ENCODE results near the gene CYS1.

Gene CYS1

GRCh38 chr2:10076988-10077527, 3.2 kb downstream of the CYS1 start:
- H3K9me2 ChIP-seq (ENCODE audit: low read depth, low read length), result no peaks in the 10 kb centered on the region
- H3F3A ChIP-seq (ENCODE audit: insufficient read depth, low read length), result no peaks in the 10 kb centered on the region
- no peak overlapping the region for H3K4me2 ChIP-seq (ENCODE audit: low read length)
- no peak overlapping the region for H3K27ac ChIP-seq (ENCODE audit: low read depth, low read length, poor library complexity, severe bottlenecking)
- no peak overlapping the region for H3K9ac ChIP-seq (ENCODE audit: low read length)
- H3K27me3 ChIP-seq (ENCODE audit: insufficient read depth, low read length), result peaks cover 14% of the 10 kb centered on the region
- H3K9me3 ChIP-seq (ENCODE audit: low read length), result no peaks in the 10 kb centered on the region
- no peak overlapping the region for H2AFZ ChIP-seq (ENCODE audit: low read length)
- H4K20me1 ChIP-seq (ENCODE audit: insufficient read depth, low read length), result no peaks in the 10 kb centered on the region
- no peaks in the 10 kb centered on the region for H3K36me3 ChIP-seq (ENCODE audit: insufficient read depth, low read length)
- TF ChIP-seq CTCF (IDR thresholded peaks at IDR 0.05; ENCODE audit: low read length) (no peak), EZH2 (IDR thresholded peaks at IDR 0.05; ENCODE audit: borderline replicate concordance, low read length) (no peak)
- no peaks in the 10 kb centered on the region for H3K79me2 ChIP-seq (ENCODE audit: insufficient read depth, low read length)
- H3K4me1 ChIP-seq (ENCODE audit: insufficient read depth, low read length, severe bottlenecking), result peaks cover 19% of the 10 kb centered on the region
- H3K4me3 ChIP-seq (ENCODE audit: low read depth, low read length, poor library complexity, severe bottlenecking), result no peak overlapping the region

DNA sequence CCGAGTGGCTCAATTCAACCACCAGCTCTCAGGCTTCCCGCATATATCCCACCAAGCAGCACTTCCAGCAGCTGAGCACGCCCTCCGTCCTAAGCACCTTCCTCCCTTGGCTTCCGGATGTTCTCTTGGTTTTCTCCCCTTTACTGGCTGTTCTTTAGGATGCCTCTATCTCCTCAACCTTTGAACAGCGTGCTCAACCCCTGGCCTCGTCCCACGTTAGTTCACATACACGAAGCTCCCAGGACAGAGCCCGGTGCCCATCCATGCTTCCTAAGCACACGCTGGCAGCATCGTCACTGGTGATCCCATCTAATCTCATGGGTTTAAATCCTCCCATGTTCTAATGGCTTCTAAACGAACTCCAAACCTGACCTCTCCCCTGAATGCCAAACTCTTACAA, 3.7 kb downstream of the CYS1 start:
- Histone ChIP-seq H3K27me3 (ENCODE audit: insufficient read depth, low read length) (peaks cover 14% of the 10 kb centered on the region), H3K36me3 (ENCODE audit: insufficient read depth, low read length) (no peaks in the 10 kb centered on the region), H3K9me2 (ENCODE audit: low read depth, low read length) (no peaks in the 10 kb centered on the region), H3K9me3 (ENCODE audit: low read length) (no peaks in the 10 kb centered on the region), H3K9ac (ENCODE audit: low read length) (no peak overlapping the region), H3K27ac (ENCODE audit: low read depth, low read length, poor library complexity, severe bottlenecking) (no peak overlapping the region), H2AFZ (ENCODE audit: low read length) (no peak overlapping the region), H3K4me2 (ENCODE audit: low read length) (no peak overlapping the region), H3F3A (ENCODE audit: insufficient read depth, low read length) (no peaks in the 10 kb centered on the region), H3K4me1 (ENCODE audit: insufficient read depth, low read length, severe bottlenecking) (peaks cover 13% of the 10 kb centered on the region), H4K20me1 (ENCODE audit: insufficient read depth, low read length) (no peaks in the 10 kb centered on the region), H3K79me2 (ENCODE audit: insufficient read depth, low read length) (no peaks in the 10 kb centered on the region), H3K4me3 (ENCODE audit: low read depth, low read length, poor library complexity, severe bottlenecking) (no peak overlapping the region)
- TF ChIP-seq CTCF (IDR thresholded peaks at IDR 0.05; ENCODE audit: low read length) (no peak), EZH2 (IDR thresholded peaks at IDR 0.05; ENCODE audit: borderline replicate concordance, low read length) (no peak)

GRCh38 chr2:10075571-10076209, 4.5 kb downstream of the CYS1 start:
- H3K27me3 ChIP-seq (ENCODE audit: insufficient read depth, low read length), result peaks cover 14% of the 10 kb centered on the region
- H3K9me2 ChIP-seq (ENCODE audit: low read depth, low read length), result no peaks in the 10 kb centered on the region
- TF ChIP-seq CTCF (IDR thresholded peaks at IDR 0.05; ENCODE audit: low read length), result no peak
- no peak for TF ChIP-seq EZH2 (IDR thresholded peaks at IDR 0.05; ENCODE audit: borderline replicate concordance, low read length)
- H3K27ac ChIP-seq (ENCODE audit: low read depth, low read length, poor library complexity, severe bottlenecking), result no peak overlapping the region
- H3K9ac ChIP-seq (ENCODE audit: low read length), result no peak overlapping the region
- H3K4me1 ChIP-seq (ENCODE audit: insufficient read depth, low read length, severe bottlenecking), result peaks cover 5% of the 10 kb centered on the region
- no peaks in the 10 kb centered on the region for H3K9me3 ChIP-seq (ENCODE audit: low read length)
- H3K4me2 ChIP-seq (ENCODE audit: low read length), result no peak overlapping the region
- no peaks in the 10 kb centered on the region for H3K36me3 ChIP-seq (ENCODE audit: insufficient read depth, low read length)
- no peaks in the 10 kb centered on the region for H3F3A ChIP-seq (ENCODE audit: insufficient read depth, low read length)
- no peak overlapping the region for H3K4me3 ChIP-seq (ENCODE audit: low read depth, low read length, poor library complexity, severe bottlenecking)
- H2AFZ ChIP-seq (ENCODE audit: low read length), result no peak overlapping the region
- H4K20me1 ChIP-seq (ENCODE audit: insufficient read depth, low read length), result no peaks in the 10 kb centered on the region
- H3K79me2 ChIP-seq (ENCODE audit: insufficient read depth, low read length), result no peaks in the 10 kb centered on the region

Measured in OCI-LY1 (cell line).